Measurements from ENCODE around the gene PGGT1B. TPM values are rescaled to one million over a fixed set of nuclear protein-coding genes. Genes with fewer than 3 reads are reported as not detected.

Gene PGGT1B
- total RNA-seq, 1 donor from 2014 or later, result 4.6 TPM

- TF ChIP-seq CTCF (conservative IDR thresholded peaks at IDR 0.05; ENCODE audit: low read depth, low read length), result no peak
- no peak for DNase-seq (ENCODE audit: low read depth)
- H3K4me3 ChIP-seq (ENCODE audit: low read depth, low read length), result no peak overlapping the region
These were observed 11.9 kb upstream of the PGGT1B start for GRCh38 chr5:115274584-115274983.

- DNase-seq (ENCODE audit: low read depth), result no peak
- no peak for TF ChIP-seq CTCF (conservative IDR thresholded peaks at IDR 0.05; ENCODE audit: low read depth, low read length)
- no peak overlapping the region for H3K4me3 ChIP-seq (ENCODE audit: low read depth, low read length)
These were observed 9.8 kb upstream of the PGGT1B start for GRCh38 chr5:115272297-115272958.

- DNase-seq (ENCODE audit: low read depth), result no peak
- H3K4me3 ChIP-seq (ENCODE audit: low read depth, low read length), result no peak overlapping the region
- TF ChIP-seq CTCF (conservative IDR thresholded peaks at IDR 0.05; ENCODE audit: low read depth, low read length), result no peak
These were observed 8.8 kb upstream of the PGGT1B start for GRCh38 chr5:115271295-115272050.

GRCh38 chr5:115267617-115268016 lies 4.9 kb upstream of the PGGT1B start:
- DNase-seq (ENCODE audit: low read depth), result no peak
- no peak for TF ChIP-seq CTCF (conservative IDR thresholded peaks at IDR 0.05; ENCODE audit: low read depth, low read length)

GRCh38 chr5:115265220-115265619 lies 2.5 kb upstream of the PGGT1B start:
- no peak overlapping the region for H3K4me3 ChIP-seq (ENCODE audit: low read depth, low read length)
- no peak for TF ChIP-seq CTCF (conservative IDR thresholded peaks at IDR 0.05; ENCODE audit: low read depth, low read length)
- DNase-seq (ENCODE audit: low read depth), result no peak

More at GRCh38 chr5:115267617-115268016, 4.9 kb upstream of the PGGT1B start:
- no peak overlapping the region for H3K4me3 ChIP-seq (ENCODE audit: low read depth, low read length)

- DNase-seq (ENCODE audit: low read depth), result no peak
- H3K4me3 ChIP-seq (ENCODE audit: low read depth, low read length), result no peak overlapping the region
- TF ChIP-seq CTCF (conservative IDR thresholded peaks at IDR 0.05; ENCODE audit: low read depth, low read length), result no peak
These were observed 2.1 kb upstream of the PGGT1B start for GRCh38 chr5:115264786-115265185.

GRCh38 chr5:115263078-115263380 lies 352 bp upstream of the PGGT1B start:
- no peak for DNase-seq (ENCODE audit: low read depth)
- no peak for TF ChIP-seq CTCF (conservative IDR thresholded peaks at IDR 0.05; ENCODE audit: low read depth, low read length)
- H3K4me3 ChIP-seq (ENCODE audit: low read depth, low read length), result peak overlapping the region; percentile 88

All from epithelial cell of proximal tubule (primary cell).